GM18511 (cell line): ENCODE measurements around the gene CDRT4.

ENCODE experiments used
- ATAC-seq: cut with Tn5 transposase; IDR thresholded peaks from one replicate; pipeline ENCODE4 v1.9.1; 2021; ENCODE audit warnings: mild to moderate bottlenecking, moderate library complexity; ENCODE audit not compliant: unreplicated experiment

CDRT4 gene

DNA sequence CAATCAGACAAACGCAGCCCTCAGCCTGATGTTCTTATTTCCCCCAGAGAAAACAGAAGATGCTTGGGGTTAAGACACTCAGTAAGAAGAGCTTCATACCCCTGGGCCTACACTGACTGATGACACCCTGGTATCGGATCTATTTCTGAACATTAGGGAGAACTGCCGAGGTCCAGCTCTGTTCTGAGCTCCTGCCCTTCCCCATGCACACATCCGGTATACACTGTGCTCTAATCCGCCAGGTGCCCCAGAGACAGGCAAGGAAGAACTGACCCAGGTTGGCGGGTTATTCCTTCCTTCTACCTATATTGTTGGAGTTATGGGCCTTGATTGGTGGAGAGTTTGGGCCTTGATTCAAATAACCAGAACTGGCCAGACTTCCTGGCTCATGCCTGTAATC is 68.0 kb downstream of the CDRT4 start:
- no peak for ATAC-seq

DNA sequence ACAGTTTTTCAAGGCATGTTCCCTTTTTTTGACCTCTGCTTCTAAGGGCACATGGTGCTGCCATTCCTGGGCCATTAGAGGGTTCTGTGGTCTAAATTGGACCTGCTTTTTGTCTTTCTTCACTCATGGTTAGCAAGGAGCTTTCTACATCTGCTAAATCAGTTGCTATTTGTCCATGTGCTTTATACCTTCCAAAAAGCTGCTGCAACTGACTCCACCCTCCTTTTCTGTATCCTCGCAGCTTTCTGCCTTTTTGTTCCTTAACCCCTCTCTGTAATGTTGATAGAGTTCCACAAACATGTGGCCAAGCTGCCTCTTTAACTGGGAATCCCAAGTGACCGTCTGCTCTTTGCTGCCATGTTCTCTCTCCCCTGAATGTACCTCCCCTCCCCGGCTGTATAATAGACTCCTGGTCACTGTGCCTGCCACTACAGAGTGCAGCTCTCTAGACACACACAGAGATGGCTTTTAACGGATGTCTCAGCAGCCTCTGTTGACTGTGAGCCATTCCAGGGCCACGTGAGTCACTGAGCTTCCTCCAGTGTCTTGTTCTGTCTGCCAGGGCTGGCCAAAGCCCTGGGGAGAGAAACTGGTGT is 68.6 kb downstream of the CDRT4 start:
- no peak for ATAC-seq

DNA sequence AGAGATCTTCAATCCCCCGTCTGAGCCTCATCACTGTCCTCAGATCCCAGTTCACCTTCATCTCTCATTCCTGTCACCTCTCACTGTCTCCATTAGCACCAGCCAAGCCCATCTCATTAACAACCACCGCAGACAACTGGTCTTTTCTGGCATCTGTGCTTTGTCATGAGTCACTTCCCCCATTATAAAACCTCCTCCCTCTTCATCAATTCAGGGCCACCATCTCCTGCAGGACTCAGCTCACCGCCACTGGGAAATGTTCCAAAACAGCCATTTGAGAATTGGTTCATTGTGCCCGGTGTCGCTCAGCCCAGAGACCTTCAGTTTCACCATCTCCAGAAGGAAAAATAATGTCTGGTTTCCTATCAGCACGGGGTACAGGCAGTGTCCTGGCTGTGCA is 69.1 kb downstream of the CDRT4 start:
- no peak for ATAC-seq

- ATAC-seq = no peak
These were observed 69.8 kb downstream of the CDRT4 start for GRCh38 chr17:15397620-15398019.

DNA sequence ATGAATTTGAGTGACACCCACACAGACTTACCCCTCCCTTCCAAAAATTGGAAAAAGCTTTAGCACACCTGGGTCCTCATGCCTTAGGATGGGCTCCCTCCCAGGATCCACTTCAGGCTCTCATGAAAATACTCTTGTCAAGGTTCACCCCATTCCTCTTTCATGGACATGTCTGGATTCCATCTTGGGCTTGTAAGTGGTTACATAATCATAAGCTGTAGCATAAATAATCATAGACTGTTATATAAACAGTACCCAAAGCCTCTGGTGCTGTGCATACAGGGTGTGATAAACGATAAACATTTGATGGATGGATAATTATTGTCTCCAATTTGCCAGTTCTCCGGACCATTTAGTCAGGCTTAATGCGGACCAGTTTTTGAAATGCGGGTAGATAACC is 72.3 kb downstream of the CDRT4 start:
- no peak for ATAC-seq

GRCh38 chr17:15393414-15393813 is 74.0 kb downstream of the CDRT4 start:
- no peak for ATAC-seq

GRCh38 chr17:15392326-15392741 is 75.1 kb downstream of the CDRT4 start:
- ATAC-seq = no peak

GRCh38 chr17:15388356-15389041 is 78.9 kb downstream of the CDRT4 start:
- ATAC-seq = no peak

DNA sequence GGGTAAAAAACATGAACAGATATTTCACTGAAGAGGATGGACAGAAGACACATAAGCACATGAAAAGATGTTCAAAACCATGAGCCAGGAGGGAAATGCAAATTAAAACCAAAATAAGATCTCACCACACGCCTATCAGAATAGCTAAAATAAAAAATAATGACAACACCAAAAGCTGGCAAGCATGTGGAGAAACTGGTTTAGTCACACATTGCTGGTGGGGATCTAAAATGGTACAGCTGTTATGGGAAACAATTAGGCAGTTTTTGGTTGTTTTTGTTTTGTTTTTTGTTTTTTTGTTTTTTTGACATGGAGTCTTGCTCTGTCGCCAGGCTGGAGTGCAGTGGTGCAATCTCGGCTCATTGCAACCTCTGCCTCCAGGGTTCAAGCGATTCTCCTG is 81.3 kb downstream of the CDRT4 start:
- no peak for ATAC-seq
